BJ (cell line): ENCODE results near the gene UXS1. TPM values are rescaled to one million over a fixed set of nuclear protein-coding genes. Genes with fewer than 3 reads are reported as not detected.

ENCODE experiments used
- CTCF ChIA-PET: fragments of 350-600 bp; formaldehyde crosslinking; extraction: SDS; loops from one replicate; lab custom pipeline; 2021; ENCODE audit warnings: antibody characterized with exemption, inconsistent platforms; lab: Yijun Ruan, JAX
- POLR2A ChIA-PET: fragments of 300-600 bp; sonication (Branson Sonifier 250); formaldehyde crosslinking; extraction: SDS; loops from one replicate; lab custom pipeline; 2021; ENCODE audit warnings: antibody characterized with exemption; lab: Charles Lee
- DNase-seq: peaks from one replicate; pipeline ENCODE4 v3.0.0-alpha.2; 2011; ENCODE audit warnings: low read depth
- H3K27me3 ChIP-seq: 2 replicates; pipeline ENCODE4 v1.6.0; 2011; ENCODE audit warnings: low read length; ENCODE audit not compliant: control insufficient read depth, insufficient read depth
- H3K36me3 ChIP-seq: 2 replicates; pipeline ENCODE4 v1.5.1; 2011; ENCODE audit warnings: low read length; ENCODE audit not compliant: control insufficient read depth, insufficient read depth
- H3K4me3 ChIP-seq: 2 replicates; pipeline ENCODE4 v1.5.1; 2011; ENCODE audit warnings: low read depth, mild to moderate bottlenecking, control low read depth, low read length
- CTCF ChIP-seq: IDR thresholded peaks from 2 replicates; pipeline ENCODE4 v1.5.1; 2011; ENCODE audit warnings: low read depth, mild to moderate bottlenecking, control low read depth, inconsistent platforms, low read length, moderate library complexity; ENCODE audit not compliant: insufficient read depth
- polyA plus RNA-seq: library from polyadenylated mRNA; depleted of rRNA; stranded (reverse); fragments of >200 nt; gene quantifications from 2 replicates; pipeline ENCODE4 v1.2.3, GENCODE V29; 2011

The UXS1 gene
- polyA plus RNA-seq, 1 experiment = 46.3 TPM

- H3K36me3 ChIP-seq = no peaks in the 10 kb centered on the region
- POLR2A ChIA-PET = no interaction called here
- H3K4me3 ChIP-seq = no peak overlapping the region
- TF ChIP-seq CTCF = no peak
- peaks cover 15% of the 10 kb centered on the region for H3K27me3 ChIP-seq
- CTCF ChIA-PET = interaction anchor here (0.9 to 1.1 kb wide), 2 partner anchors 10 to 492 kb away, joined by 3 read pairs; no protein-coding TSS in a partner anchor
- no peak for DNase-seq
These were observed 127.9 kb downstream of the UXS1 start for GRCh38 chr2:106065983-106066820.

- POLR2A ChIA-PET = no interaction called here
- H3K27me3 ChIP-seq = peaks cover 14% of the 10 kb centered on the region
- no peaks in the 10 kb centered on the region for H3K36me3 ChIP-seq
- no peak for DNase-seq
- H3K4me3 ChIP-seq = no peak overlapping the region
- no peak for TF ChIP-seq CTCF
- CTCF ChIA-PET = interaction anchor here (1.1 kb wide), 1 partner anchor 11 kb away, joined by 3 read pairs; no protein-coding TSS in a partner anchor
These were observed 128.7 kb downstream of the UXS1 start for GRCh38 chr2:106065268-106065982.

- POLR2A ChIA-PET = no interaction called here
- TF ChIP-seq CTCF = no peak
- H3K36me3 ChIP-seq = no peaks in the 10 kb centered on the region
- DNase-seq = no peak
- peaks cover 14% of the 10 kb centered on the region for H3K27me3 ChIP-seq
- CTCF ChIA-PET = interaction anchor here (1.1 kb wide), 1 partner anchor 14 kb away, joined by 3 read pairs; no protein-coding TSS in a partner anchor
- no peak overlapping the region for H3K4me3 ChIP-seq
These were observed 130.9 kb downstream of the UXS1 start for GRCh38 chr2:106063181-106063580.

- Histone ChIP-seq H3K27me3 (peaks cover 14% of the 10 kb centered on the region), H3K4me3 (no peak overlapping the region), H3K36me3 (no peaks in the 10 kb centered on the region)
- POLR2A ChIA-PET = no interaction called here
- no peak for TF ChIP-seq CTCF
- CTCF ChIA-PET = interaction anchor here (1.1 kb wide), 1 partner anchor 13 kb away, joined by 3 read pairs; no protein-coding TSS in a partner anchor
- no peak for DNase-seq
These were observed 131.5 kb downstream of the UXS1 start for GRCh38 chr2:106062627-106063026.
